Left lung (tissue), 10 donors: Measurements from ENCODE around the gene CHST13. TPM values are rescaled to one million over a fixed set of nuclear protein-coding genes. Genes with fewer than 3 reads are reported as not detected.

Experiments used
- ATAC-seq: fragments of 200-7000 bp; cut with Tn5 transposase; one replicate; pipeline ENCODE4 v1.9.1; 2020; ENCODE audit warnings: moderate library complexity
- DNase-seq, 4 donors: peaks; one replicate each; pipeline ENCODE4 v3.0.0-alpha.2; 2013 to 2020
- H3K27ac ChIP-seq, 2 donors: fragments of 200-600 bp; sonication (generic) in 1 of 2; one replicate each; pipeline versions ENCODE4 v1.5.0 to v1.8.0; 2020 to 2021
- H3K27me3 ChIP-seq, 2 donors: fragments of 200-600 bp; sonication (generic) in 1 of 2; one replicate each; pipeline versions ENCODE4 v1.5.0 to v1.8.0; 2020 to 2021
- H3K36me3 ChIP-seq, 2 donors: fragments of 200-600 bp; sonication (generic) in 1 of 2; one replicate each; pipeline versions ENCODE4 v1.5.0 to v1.8.0; 2020 to 2021
- H3K4me1 ChIP-seq, 2 donors: fragments of 200-600 bp; one replicate each; pipeline ENCODE4 v1.8.0; 2021
- H3K4me3 ChIP-seq, 2 donors: fragments of 200-600 bp; sonication (generic) in 1 of 2; one replicate each; pipeline versions ENCODE4 v1.5.0 to v1.8.0; 2020 to 2021; ENCODE audit warnings: mild to moderate bottlenecking in 1 of 2
- H3K9me3 ChIP-seq, 2 donors: fragments of 200-600 bp; sonication (generic) in 1 of 2; one replicate each; pipeline versions ENCODE4 v1.5.0 to v1.8.0; 2020 to 2021
- CTCF ChIP-seq, 2 donors: fragments of 200-600 bp; sonication (generic) in 1 of 2; IDR thresholded peaks; one replicate each; pipeline versions ENCODE4 v1.5.0 to v1.8.0; 2021; ENCODE audit warnings: antibody characterized with exemption in 2 of 2
- intact Hi-C, 2 donors: fragments of 100-400 bp; cut with DNase I; formaldehyde crosslinking; loops; one replicate each; pipeline versions ENCODE4 v1.11.2 to v1.14.2; 2022
- polyA plus RNA-seq, 6 donors: library from polyadenylated mRNA; unstranded; fragments of 120-200 nt; gene quantifications; one replicate each; pipeline ENCODE4 v1.2.1, GENCODE V29; 2013; ENCODE audit not compliant: insufficient read length in 6 of 6
- total RNA-seq, 2 donors: library from RNA; stranded (reverse); fragmentation: NEBNext Ultra II Directional; extraction: Animal tissue kit (Norgen Biotek cat#: 25700); gene quantifications; one replicate each; pipeline ENCODE4 v1.2.1, GENCODE V29; 2021
- donor health status: DM: no; HTN: yes; CAD: no.
- donor health status: DM: no; HTN: no; CAD: no.

CHST13 gene
- total and polyA plus RNA-seq, 8 donors: 0.11 to 3.0 (median 0.24) TPM

- ATAC-seq (peak; percentile 89), DNase-seq (peak in 3 of 4 donors; percentile 12 to 78 (median 60))
- TF ChIP-seq CTCF (IDR thresholded peaks at IDR 0.05): no peak
- H3K4me3 ChIP-seq: no peak overlapping the region
- no peaks in the 10 kb centered on the region for H3K4me1 ChIP-seq
- no peaks in the 10 kb centered on the region for H3K36me3 ChIP-seq
- no peaks in the 10 kb centered on the region for H3K27me3 ChIP-seq
- no peaks in the 10 kb centered on the region for H3K9me3 ChIP-seq
- no peak overlapping the region for H3K27ac ChIP-seq
- intact Hi-C loops: no loop called here
Measured at GRCh38 chr3:126573492-126574117, 49.6 kb downstream of the CHST13 start.

- H3K4me1 ChIP-seq: no peaks in the 10 kb centered on the region
- intact Hi-C loops: no loop called here
- H3K27me3 ChIP-seq: no peaks in the 10 kb centered on the region
- no peak overlapping the region for H3K4me3 ChIP-seq
- peaks cover 0 to 4% of the 10 kb centered on the region in 2 donors for H3K9me3 ChIP-seq
- no peak for TF ChIP-seq CTCF (IDR thresholded peaks at IDR 0.05)
- H3K36me3 ChIP-seq: no peaks in the 10 kb centered on the region
- DNase-seq (no peak), ATAC-seq (no peak)
- H3K27ac ChIP-seq: no peak overlapping the region
Measured at GRCh38 chr3:126577261-126577660, 53.3 kb downstream of the CHST13 start.

GRCh38 chr3:126578702-126579101 is 54.7 kb downstream of the CHST13 start:
- no peaks in the 10 kb centered on the region for H3K4me1 ChIP-seq
- intact Hi-C loops: no loop called here
- ATAC-seq: no peak

GRCh38 chr3:126580746-126581145 is 56.8 kb downstream of the CHST13 start:
- Histone ChIP-seq H3K4me3 (no peak overlapping the region), H3K27me3 (no peaks in the 10 kb centered on the region), H3K36me3 (no peaks in the 10 kb centered on the region), H3K4me1 (no peaks in the 10 kb centered on the region), H3K27ac (no peak overlapping the region), H3K9me3 (peaks cover 0 to 5% of the 10 kb centered on the region in 2 donors)
- ATAC-seq: no peak
- no peak for DNase-seq
- intact Hi-C loops: no loop called here
- TF ChIP-seq CTCF (IDR thresholded peaks at IDR 0.05): no peak

More at GRCh38 chr3:126578702-126579101, 54.7 kb downstream of the CHST13 start:
- Histone ChIP-seq H3K27me3 (no peaks in the 10 kb centered on the region), H3K27ac (no peak overlapping the region), H3K36me3 (no peaks in the 10 kb centered on the region), H3K4me3 (no peak overlapping the region), H3K9me3 (peaks cover 0 to 4% of the 10 kb centered on the region in 2 donors)
- TF ChIP-seq CTCF (IDR thresholded peaks at IDR 0.05): no peak
- peak in 1 of 4 donors; percentile 55 for DNase-seq

GRCh38 chr3:126581569-126581968 is 57.6 kb downstream of the CHST13 start:
- Histone ChIP-seq H3K27ac (no peak overlapping the region), H3K4me1 (no peaks in the 10 kb centered on the region), H3K27me3 (no peaks in the 10 kb centered on the region), H3K9me3 (peaks cover 0 to 8% of the 10 kb centered on the region in 2 donors), H3K36me3 (no peaks in the 10 kb centered on the region), H3K4me3 (no peak overlapping the region)
- no peak for DNase-seq
- intact Hi-C loops: no loop called here
- ATAC-seq: no peak
- no peak for TF ChIP-seq CTCF (IDR thresholded peaks at IDR 0.05)
